ENCODE results near the gene HACE1. TPM values are rescaled to one million over a fixed set of nuclear protein-coding genes. Genes with fewer than 3 reads are reported as not detected.

HACE1 gene
- total RNA-seq: 10 to 100 TPM; 16.3 to 16.8 TPM

GRCh38 chr6:104859225-104860146 is at the start of gene HACE1:
HACE1 (minus strand) TSS chr6:104859919; CDS start chr6:104859642, 277 bp downstream.

Other genes with a start within 250 kb of the HACE1 start
- not detected for gene LIN28B, start 97.2 kb upstream of the HACE1 start, total RNA-seq

Measured in activated naive CD4-positive, alpha-beta T cell treated with anti-CD3 and anti-CD28 coated beads, Interleukin-2, amount 10 ng/mL, durations not matched to agents 5 hours and 36 hours (primary cell).